Activated CD4-positive, CD25-positive, alpha-beta regulatory T cell treated with anti-CD3 and anti-CD28 coated beads, Interleukin-2, amount 50 U/mL, for 24 hours (primary cell): ENCODE results near the gene CD84.

ENCODE experiments used
- ATAC-seq, 2 donors: fragments of 150-1000 bp; cut with Tn5 transposase; one replicate each; pipeline ENCODE4 v1.10.0; 2021; ENCODE audit warnings: mild to moderate bottlenecking in 1 of 2, moderate library complexity in 1 of 2

The CD84 gene

GRCh38 chr1:160579216-160579701 is at the start of gene CD84:
CD84 (minus strand) TSS chr1:160579496; CDS start chr1:160579437, 59 bp downstream.
- ATAC-seq: no peak

- ATAC-seq: no peak
Observed at GRCh38 chr1:160628799-160629263, 49.5 kb upstream of the CD84 start.

- peak; percentile 9 to 11 for ATAC-seq
Observed at GRCh38 chr1:160627677-160628289, 48.5 kb upstream of the CD84 start.

GRCh38 chr1:160626509-160627342 is 47.4 kb upstream of the CD84 start:
- ATAC-seq: peak; percentile 42 to 43

GRCh38 chr1:160625725-160626498 is 46.6 kb upstream of the CD84 start:
- peak; percentile 44 to 50 for ATAC-seq

GRCh38 chr1:160625321-160625720 is 46.0 kb upstream of the CD84 start:
- no peak for ATAC-seq

- no peak for ATAC-seq
Observed at GRCh38 chr1:160624464-160624863, 45.2 kb upstream of the CD84 start.

- ATAC-seq: peak; percentile 9 to 14
Observed at GRCh38 chr1:160623862-160624261, 44.6 kb upstream of the CD84 start.

GRCh38 chr1:160623227-160623633 is 43.9 kb upstream of the CD84 start:
- peak; percentile 75 for ATAC-seq

GRCh38 chr1:160622501-160623226 is 43.4 kb upstream of the CD84 start:
- ATAC-seq: no peak

GRCh38 chr1:160621633-160622413 is 42.5 kb upstream of the CD84 start:
- no peak for ATAC-seq

- no peak for ATAC-seq
Observed at GRCh38 chr1:160620942-160621632, 41.8 kb upstream of the CD84 start.

- ATAC-seq: no peak
Observed at GRCh38 chr1:160619742-160620277, 40.5 kb upstream of the CD84 start.

- ATAC-seq: no peak
Observed at GRCh38 chr1:160618763-160619274, 39.5 kb upstream of the CD84 start.

GRCh38 chr1:160618327-160618726 is 39.0 kb upstream of the CD84 start:
- no peak for ATAC-seq

GRCh38 chr1:160615660-160616059 is 36.4 kb upstream of the CD84 start:
- no peak for ATAC-seq

- no peak for ATAC-seq
Observed at GRCh38 chr1:160614410-160614809, 35.1 kb upstream of the CD84 start.

- ATAC-seq: no peak
Observed at GRCh38 chr1:160612613-160613218, 33.4 kb upstream of the CD84 start.

- no peak for ATAC-seq
Observed at GRCh38 chr1:160610569-160611242, 31.4 kb upstream of the CD84 start.
